OCI-LY1 (cell line): Measurements from ENCODE around the gene ATP9B.

Experiments used
- H2AFZ ChIP-seq: fragments of 200-600 bp; sonication (generic), shearing (Covaris generic); 2 replicates; pipeline ENCODE4 v1.6.0; 2014; ENCODE audit warnings: antibody characterized with exemption, mild to moderate bottlenecking, low read length
- H3F3A ChIP-seq: fragments of 200-600 bp; sonication (generic), shearing (Covaris generic); 2 replicates; pipeline ENCODE4 v1.6.0; 2014; ENCODE audit warnings: mild to moderate bottlenecking, antibody characterized with exemption, low read length, moderate library complexity; ENCODE audit not compliant: insufficient read depth
- H3K27ac ChIP-seq: fragments of 200-600 bp; sonication (generic); 2 replicates; pipeline ENCODE4 v1.5.1; 2014; ENCODE audit warnings: low read length, mixed run types, mild to moderate bottlenecking, low read depth; ENCODE audit not compliant: poor library complexity, severe bottlenecking
- H3K27me3 ChIP-seq: fragments of 200-600 bp; sonication (generic); 2 replicates; pipeline ENCODE4 v1.6.0; 2014; ENCODE audit warnings: antibody characterized with exemption, mild to moderate bottlenecking, low read length, moderate library complexity; ENCODE audit not compliant: insufficient read depth
- H3K36me3 ChIP-seq: fragments of 200-600 bp; sonication (generic); 2 replicates; pipeline ENCODE4 v1.6.1; 2014; ENCODE audit warnings: mild to moderate bottlenecking, antibody characterized with exemption, low read length, moderate library complexity, mixed read lengths; ENCODE audit not compliant: insufficient read depth
- H3K4me1 ChIP-seq: fragments of 200-600 bp; sonication (generic); 2 replicates; pipeline ENCODE4 v1.5.1; 2014; ENCODE audit warnings: mild to moderate bottlenecking, low read length, moderate library complexity; ENCODE audit not compliant: insufficient read depth, severe bottlenecking
- H3K4me2 ChIP-seq: fragments of 200-600 bp; sonication (generic), shearing (Covaris generic); 2 replicates; pipeline ENCODE4 v1.6.1; 2014; ENCODE audit warnings: low read length
- H3K4me3 ChIP-seq: fragments of 200-600 bp; sonication (generic); 2 replicates; pipeline ENCODE4 v1.5.1; 2014; ENCODE audit warnings: low read length, low read depth, mild to moderate bottlenecking, mixed read lengths; ENCODE audit not compliant: poor library complexity, severe bottlenecking
- H3K79me2 ChIP-seq: fragments of 200-600 bp; shearing (Covaris generic); 2 replicates; pipeline ENCODE4 v1.6.1; 2016; ENCODE audit warnings: mixed run types, low read length, mixed read lengths; ENCODE audit not compliant: insufficient read depth
- H3K9ac ChIP-seq: fragments of 200-600 bp; sonication (generic), shearing (Covaris generic); 2 replicates; pipeline ENCODE4 v1.6.1; 2014; ENCODE audit warnings: mild to moderate bottlenecking, low read length, mixed read lengths
- H3K9me2 ChIP-seq: fragments of 200-600 bp; sonication (generic), shearing (Covaris generic); 2 replicates; pipeline ENCODE4 v1.6.1; 2014; ENCODE audit warnings: low read depth, mild to moderate bottlenecking, low read length, mixed read lengths
- H3K9me3 ChIP-seq: fragments of 200-600 bp; shearing (Covaris generic); 2 replicates; pipeline ENCODE4 v1.6.1; 2014; ENCODE audit warnings: low read length, mixed read lengths
- H4K20me1 ChIP-seq: fragments of 200-600 bp; sonication (generic), shearing (Covaris generic); 2 replicates; pipeline ENCODE4 v1.6.0; 2016; ENCODE audit warnings: mild to moderate bottlenecking, low read length; ENCODE audit not compliant: insufficient read depth
- CTCF ChIP-seq: fragments of 200-600 bp; sonication (generic), shearing (Covaris generic); IDR thresholded peaks from 2 replicates; pipeline ENCODE4 v1.5.1; 2017; ENCODE audit warnings: mild to moderate bottlenecking, antibody characterized with exemption, low read length, moderate library complexity, mixed read lengths
- EZH2 ChIP-seq: fragments of 200-600 bp; sonication (generic), shearing (Covaris generic); IDR thresholded peaks from 2 replicates; pipeline ENCODE4 v1.8.0; 2017; ENCODE audit warnings: borderline replicate concordance, mixed run types, mild to moderate bottlenecking, antibody characterized with exemption, low read length, moderate library complexity, mixed read lengths

The ATP9B gene

GRCh38 chr18:79100944-79101343 is 31.8 kb downstream of the ATP9B start:
- Histone ChIP-seq H3K9me2 (no peaks in the 10 kb centered on the region), H3K79me2 (peaks cover 21% of the 10 kb centered on the region; the same call in 1 of the 2 replicates)

GRCh38 chr18:79102886-79103285 is 33.7 kb downstream of the ATP9B start:
- Histone ChIP-seq H3K27ac (no peak overlapping the region), H3K4me2 (no peak overlapping the region), H3K9ac (no peak overlapping the region), H4K20me1 (no peaks in the 10 kb centered on the region; the same call in 1 of the 2 replicates), H2AFZ (no peak overlapping the region), H3F3A (no peaks in the 10 kb centered on the region), H3K9me3 (0 out of 2 replicates have a peak, but pooled peaks cover 3% of the 10 kb centered on the region), H3K4me3 (no peak overlapping the region), H3K36me3 (peaks cover 15% of the 10 kb centered on the region), H3K4me1 (no peaks in the 10 kb centered on the region), H3K9me2 (no peaks in the 10 kb centered on the region), H3K27me3 (no peaks in the 10 kb centered on the region), H3K79me2 (peaks cover 21% of the 10 kb centered on the region; the same call in 1 of the 2 replicates)
- TF ChIP-seq CTCF (no peak), EZH2 (no peak)

More at GRCh38 chr18:79100944-79101343, 31.8 kb downstream of the ATP9B start:
- Histone ChIP-seq H4K20me1 (no peaks in the 10 kb centered on the region; the same call in 1 of the 2 replicates), H3K9ac (no peak overlapping the region), H3K4me1 (no peaks in the 10 kb centered on the region), H3K36me3 (peaks cover 26% of the 10 kb centered on the region), H3K4me2 (no peak overlapping the region), H2AFZ (no peak overlapping the region), H3K4me3 (no peak overlapping the region), H3F3A (no peaks in the 10 kb centered on the region), H3K27me3 (no peaks in the 10 kb centered on the region), H3K9me3 (0 out of 2 replicates have a peak, but pooled peaks cover 3% of the 10 kb centered on the region), H3K27ac (no peak overlapping the region)
- TF ChIP-seq CTCF (no peak), EZH2 (no peak)

GRCh38 chr18:79104137-79104536 is 34.9 kb downstream of the ATP9B start:
- no peaks in the 10 kb centered on the region for H3F3A ChIP-seq
- peaks cover 11% of the 10 kb centered on the region for H3K36me3 ChIP-seq
- H3K27ac ChIP-seq = no peak overlapping the region
- no peak overlapping the region for H3K4me3 ChIP-seq
- no peaks in the 10 kb centered on the region; the same call in 1 of the 2 replicates for H4K20me1 ChIP-seq
- no peaks in the 10 kb centered on the region for H3K9me2 ChIP-seq
- H3K9me3 ChIP-seq = 0 out of 2 replicates have a peak, but pooled peaks cover 3% of the 10 kb centered on the region
- H3K9ac ChIP-seq = no peak overlapping the region
- no peaks in the 10 kb centered on the region for H3K4me1 ChIP-seq
- peaks cover 21% of the 10 kb centered on the region; the same call in 1 of the 2 replicates for H3K79me2 ChIP-seq
- TF ChIP-seq CTCF (no peak), EZH2 (no peak)
- no peak overlapping the region for H3K4me2 ChIP-seq
- H2AFZ ChIP-seq = no peak overlapping the region
- H3K27me3 ChIP-seq = no peaks in the 10 kb centered on the region
